ENCODE data around the gene MRPL24. TPM values are rescaled to one million over a fixed set of nuclear protein-coding genes. Genes with fewer than 3 reads are reported as not detected.

The MRPL24 gene
- total and polyA plus RNA-seq, 9 of the 15 experiments (the other 6 are each of a cell fraction or from before 2014, with no cell fraction given), result 74.3 to 267 (median 113) TPM

GRCh38 chr1:156760092-156760795, 19.4 kb upstream of the MRPL24 start (continued):
- TF ChIP-seq DEAF1 (CRISPR knock-in tag; IDR thresholded peaks at IDR 0.05) (no peak), PBX2 (CRISPR knock-in tag; IDR thresholded peaks at IDR 0.05; ENCODE audit: low read depth) (no peak), PBX2 (tag; conservative IDR thresholded peaks at IDR 0.05; ENCODE audit: low read depth) (peak; percentile 79), RAD21 (CRISPR knock-in tag; conservative IDR thresholded peaks at IDR 0.05 in 1 of 2, IDR thresholded peaks at IDR 0.05 in 1 of 2) (no peak), POLR3A (IDR thresholded peaks at IDR 0.05; ENCODE audit: borderline replicate concordance, extremely low read depth, insufficient read depth, insufficient read length) (no peak), TAF7 (tag; IDR thresholded peaks at IDR 0.05) (no peak), FOXK1 (CRISPR knock-in tag; IDR thresholded peaks at IDR 0.05; ENCODE audit: borderline replicate concordance) (no peak), ZNF57 (CRISPR knock-in tag; IDR thresholded peaks at IDR 0.05) (no peak), HMGN3 (IDR thresholded peaks at IDR 0.05; ENCODE audit: borderline replicate concordance, extremely low read depth, insufficient read length, low read depth, low read length) (no peak), CSDE1 (IDR thresholded peaks at IDR 0.05) (no peak), SRF (CRISPR knock-in tag; IDR thresholded peaks at IDR 0.05) (no peak), ZNF561 (CRISPR knock-in tag; conservative IDR thresholded peaks at IDR 0.05) (no peak), MYC (IDR thresholded peaks at IDR 0.05; ENCODE audit: low read depth, low read length) (no peak), MYC (CRISPR knock-in tag; IDR thresholded peaks at IDR 0.05; ENCODE audit: borderline replicate concordance, low read depth) (no peak), ZFP1 (CRISPR knock-in tag; IDR thresholded peaks at IDR 0.05) (no peak), CREB3 (tag; conservative IDR thresholded peaks at IDR 0.05; ENCODE audit: low read depth) (no peak), POLR2G (IDR thresholded peaks at IDR 0.05; ENCODE audit: low read depth, low read length) (0 out of 2 replicates have a peak, but pooled peaks have one; percentile 34), LARP7 (IDR thresholded peaks at IDR 0.05) (no peak), ETS2 (tag; IDR thresholded peaks at IDR 0.05; ENCODE audit: borderline replicate concordance, poor library complexity, severe bottlenecking) (no peak)
- TF ChIP-seq, protein P1, sequence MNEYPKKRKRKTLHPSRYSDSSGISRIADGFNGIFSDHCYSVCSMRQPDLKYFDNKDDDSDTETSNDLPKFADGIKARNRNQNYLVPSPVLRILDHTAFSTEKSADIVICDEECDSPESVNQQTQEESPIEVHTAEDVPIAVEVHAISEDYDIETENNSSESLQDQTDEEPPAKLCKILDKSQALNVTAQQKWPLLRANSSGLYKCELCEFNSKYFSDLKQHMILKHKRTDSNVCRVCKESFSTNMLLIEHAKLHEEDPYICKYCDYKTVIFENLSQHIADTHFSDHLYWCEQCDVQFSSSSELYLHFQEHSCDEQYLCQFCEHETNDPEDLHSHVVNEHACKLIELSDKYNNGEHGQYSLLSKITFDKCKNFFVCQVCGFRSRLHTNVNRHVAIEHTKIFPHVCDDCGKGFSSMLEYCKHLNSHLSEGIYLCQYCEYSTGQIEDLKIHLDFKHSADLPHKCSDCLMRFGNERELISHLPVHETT (CRISPR knock-in tag; conservative IDR thresholded peaks at IDR 0.05 in 1 of 2, IDR thresholded peaks at IDR 0.05 in 1 of 2), result no peak
